ENCODE data around the gene TMPRSS9.

The TMPRSS9 gene

GRCh38 chr19:2427429-2428320, 67.6 kb downstream of the TMPRSS9 start, which contains the start of gene TIMM13:
TSS of gene TIMM13 (minus strand) at chr19:2427586. CDS start at chr19:2427533, 53 bp downstream.
- WGBS (ENCODE audit: insufficient coverage) = under 1% methylated on average over 64 of the region's 77 CpGs
- peak within 1 kb of the TSS; percentile 83 to 96 (median 87) for H3K4me3 ChIP-seq (ENCODE audit: control insufficient read depth in 1 of 7, extremely low read depth in 1 of 7, insufficient read depth in 4 of 7, low read depth in 2 of 7, low read length in 6 of 7)
- H3K9me3 ChIP-seq (ENCODE audit: control extremely low read depth in 1 of 5, control insufficient read depth in 4 of 5, insufficient read depth in 2 of 5, low read depth in 1 of 5, low read length in 4 of 5) = no peaks in the 10 kb centered on the region
- no peaks in the 10 kb centered on the region for H3K27me3 ChIP-seq (replicated peaks in 2 of 5; ENCODE audit: control insufficient read depth in 4 of 5, insufficient read depth in 5 of 5, low read length in 4 of 5)
- CTCF ChIA-PET = interaction anchor here (0.7 to 2.4 kb wide), 10 partner anchors 9 to 357 kb away, joined by 3 to 8 read pairs (median 4); no protein-coding TSS in a partner anchor
- POLR2A ChIA-PET = interaction anchor here (0.6 to 1.2 kb wide), 7 partner anchors 9 to 192 kb away, joined by 3 to 5 read pairs (median 3); partner anchors contain the start of genes PEAK3 and PLEKHJ1
- DNase-seq = peak; percentile 95 to 98 (median 97)
- peaks cover 2 to 52% (median 38%) of the 10 kb centered on the region in 4 experiments for H3K4me1 ChIP-seq (ENCODE audit: control extremely low read depth in 1 of 4, control insufficient read depth in 4 of 4, insufficient read depth in 4 of 4, low read length in 3 of 4)
- peak within 1 kb of the TSS; percentile 95 to 98 for H3K27ac ChIP-seq (ENCODE audit: insufficient read depth in 1 of 2, low read depth in 1 of 2, low read length in 2 of 2, poor library complexity in 1 of 2, severe bottlenecking in 2 of 2)
- peaks cover 0 to 52% (median 29%) of the 10 kb centered on the region in 4 experiments for H3K36me3 ChIP-seq (ENCODE audit: control insufficient read depth in 4 of 4, insufficient read depth in 4 of 4, low read length in 3 of 4)

- Histone ChIP-seq H3K27me3 (replicated peaks in 2 of 5; ENCODE audit: control insufficient read depth in 4 of 5, insufficient read depth in 5 of 5, low read length in 4 of 5) (no peaks in the 10 kb centered on the region), H3K27ac (ENCODE audit: insufficient read depth in 1 of 2, low read depth in 1 of 2, low read length in 2 of 2, poor library complexity in 1 of 2, severe bottlenecking in 2 of 2) (peak overlapping the region in 1 of 2 experiments; percentile 98), H3K9me3 (ENCODE audit: control extremely low read depth in 1 of 5, control insufficient read depth in 4 of 5, insufficient read depth in 2 of 5, low read depth in 1 of 5, low read length in 4 of 5) (no peaks in the 10 kb centered on the region), H3K36me3 (ENCODE audit: control insufficient read depth in 4 of 4, insufficient read depth in 4 of 4, low read length in 3 of 4) (peaks cover 0 to 52% (median 29%) of the 10 kb centered on the region in 4 experiments), H3K4me3 (ENCODE audit: control insufficient read depth in 1 of 7, extremely low read depth in 1 of 7, insufficient read depth in 4 of 7, low read depth in 2 of 7, low read length in 6 of 7) (peak overlapping the region in 3 of 7 experiments; percentile 87 to 93 (median 93)), H3K4me1 (ENCODE audit: control extremely low read depth in 1 of 4, control insufficient read depth in 4 of 4, insufficient read depth in 4 of 4, low read length in 3 of 4) (peaks cover 2 to 47% (median 36%) of the 10 kb centered on the region in 4 experiments)
- DNase-seq = peak in 2 of 3 donors; percentile 20 to 22
- WGBS (ENCODE audit: insufficient coverage) = 83% methylated on average over 23 of the region's 25 CpGs
- ChIA-PET POLR2A (interaction anchor here (0.7 to 1.2 kb wide), 6 partner anchors 8 to 192 kb away, joined by 3 to 5 read pairs (median 3); partner anchors contain the start of gene PLEKHJ1), CTCF (interaction anchor here (0.9 to 2.4 kb wide), 7 partner anchors 9 to 103 kb away, joined by 3 to 8 read pairs (median 4); no protein-coding TSS in a partner anchor)
These were observed 68.2 kb downstream of the TMPRSS9 start for GRCh38 chr19:2428321-2428690.

- CTCF ChIA-PET = interaction anchor here (0.9 to 2.4 kb wide), 5 partner anchors 8 to 35 kb away, joined by 4 to 8 read pairs (median 5); no protein-coding TSS in a partner anchor
- no peak for DNase-seq
- POLR2A ChIA-PET = interaction anchor here (1.0 kb wide), 1 partner anchor 193 kb away, joined by 4 read pairs; the partner anchor contains the start of gene PLEKHJ1
- Histone ChIP-seq H3K4me1 (ENCODE audit: control extremely low read depth in 1 of 4, control insufficient read depth in 4 of 4, insufficient read depth in 4 of 4, low read length in 3 of 4) (peaks cover 2 to 39% (median 30%) of the 10 kb centered on the region in 4 experiments), H3K36me3 (ENCODE audit: control insufficient read depth in 4 of 4, insufficient read depth in 4 of 4, low read length in 3 of 4) (peaks cover 0 to 52% (median 31%) of the 10 kb centered on the region in 4 experiments), H3K9me3 (ENCODE audit: control extremely low read depth in 1 of 5, control insufficient read depth in 4 of 5, insufficient read depth in 2 of 5, low read depth in 1 of 5, low read length in 4 of 5) (no peaks in the 10 kb centered on the region), H3K27ac (ENCODE audit: insufficient read depth in 1 of 2, low read depth in 1 of 2, low read length in 2 of 2, poor library complexity in 1 of 2, severe bottlenecking in 2 of 2) (no peak overlapping the region), H3K4me3 (ENCODE audit: control insufficient read depth in 1 of 7, extremely low read depth in 1 of 7, insufficient read depth in 4 of 7, low read depth in 2 of 7, low read length in 6 of 7) (no peak overlapping the region), H3K27me3 (replicated peaks in 2 of 5; ENCODE audit: control insufficient read depth in 4 of 5, insufficient read depth in 5 of 5, low read length in 4 of 5) (no peaks in the 10 kb centered on the region)
- 95% methylated on average over 31 of the region's 37 CpGs for WGBS (ENCODE audit: insufficient coverage)
These were observed 69.0 kb downstream of the TMPRSS9 start for GRCh38 chr19:2428756-2429711.

- no peak overlapping the region for H3K4me3 ChIP-seq (ENCODE audit: control insufficient read depth in 1 of 7, extremely low read depth in 1 of 7, insufficient read depth in 4 of 7, low read depth in 2 of 7, low read length in 6 of 7)
- no peak for DNase-seq
- WGBS (ENCODE audit: insufficient coverage) = 96% methylated on average over 25 of the region's 25 CpGs
- CTCF ChIA-PET = interaction anchor here (1.4 kb wide), 1 partner anchor 12 kb away, joined by 6 read pairs; no protein-coding TSS in a partner anchor
- POLR2A ChIA-PET = no interaction called here
- peaks cover 2 to 29% (median 25%) of the 10 kb centered on the region in 4 experiments for H3K4me1 ChIP-seq (ENCODE audit: control extremely low read depth in 1 of 4, control insufficient read depth in 4 of 4, insufficient read depth in 4 of 4, low read length in 3 of 4)
- peaks cover 2 to 62% (median 37%) of the 10 kb centered on the region in 4 experiments for H3K36me3 ChIP-seq (ENCODE audit: control insufficient read depth in 4 of 4, insufficient read depth in 4 of 4, low read length in 3 of 4)
- no peaks in the 10 kb centered on the region for H3K9me3 ChIP-seq (ENCODE audit: control extremely low read depth in 1 of 5, control insufficient read depth in 4 of 5, insufficient read depth in 2 of 5, low read depth in 1 of 5, low read length in 4 of 5)
- no peak overlapping the region for H3K27ac ChIP-seq (ENCODE audit: insufficient read depth in 1 of 2, low read depth in 1 of 2, low read length in 2 of 2, poor library complexity in 1 of 2, severe bottlenecking in 2 of 2)
- H3K27me3 ChIP-seq (replicated peaks in 2 of 5; ENCODE audit: control insufficient read depth in 4 of 5, insufficient read depth in 5 of 5, low read length in 4 of 5) = no peaks in the 10 kb centered on the region
These were observed 70.0 kb downstream of the TMPRSS9 start for GRCh38 chr19:2429917-2430535.

DNA sequence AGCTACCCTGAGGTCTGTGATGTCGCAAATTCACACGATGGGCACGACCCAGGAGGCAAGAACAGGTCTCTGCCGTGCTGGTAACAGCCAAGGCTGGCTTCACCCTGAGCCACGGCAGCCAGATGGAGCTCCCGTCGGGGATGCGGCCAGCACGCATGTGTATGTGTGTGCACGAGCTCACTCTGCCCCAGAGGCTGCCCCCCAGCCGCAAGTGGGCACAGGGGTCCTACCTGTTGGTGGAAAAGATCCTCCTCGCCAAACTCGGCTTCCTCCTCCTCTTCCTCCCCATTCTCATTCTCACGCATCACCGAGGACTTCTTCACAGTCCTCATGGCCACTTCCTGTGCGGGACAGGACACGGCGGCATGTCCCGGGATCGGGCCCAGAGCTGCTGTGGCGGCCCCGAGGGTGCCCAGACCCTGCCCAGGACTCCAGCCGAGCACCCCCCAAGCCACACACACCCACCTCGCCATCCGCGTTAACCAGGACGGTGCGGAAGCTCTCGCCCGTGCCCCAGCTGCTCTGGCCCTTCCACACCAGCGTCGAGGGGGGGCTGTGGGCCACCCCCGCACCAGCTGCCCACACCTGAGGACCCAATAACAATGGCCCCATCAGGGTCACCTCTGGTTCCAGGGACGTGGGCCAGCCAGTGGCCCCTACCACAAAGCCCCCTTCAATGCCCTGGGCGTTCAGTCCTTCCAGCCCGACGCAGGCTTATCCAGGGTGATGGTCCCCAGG, 71.4 kb downstream of the TMPRSS9 start:
- Histone ChIP-seq H3K9me3 (ENCODE audit: control extremely low read depth in 1 of 5, control insufficient read depth in 4 of 5, insufficient read depth in 2 of 5, low read depth in 1 of 5, low read length in 4 of 5) (no peaks in the 10 kb centered on the region), H3K4me3 (ENCODE audit: control insufficient read depth in 1 of 7, extremely low read depth in 1 of 7, insufficient read depth in 4 of 7, low read depth in 2 of 7, low read length in 6 of 7) (no peak overlapping the region), H3K4me1 (ENCODE audit: control extremely low read depth in 1 of 4, control insufficient read depth in 4 of 4, insufficient read depth in 4 of 4, low read length in 3 of 4) (peaks cover 2 to 17% (median 15%) of the 10 kb centered on the region in 4 experiments), H3K27ac (ENCODE audit: insufficient read depth in 1 of 2, low read depth in 1 of 2, low read length in 2 of 2, poor library complexity in 1 of 2, severe bottlenecking in 2 of 2) (peak overlapping the region in 1 of 2 experiments; percentile 25), H3K27me3 (replicated peaks in 2 of 5; ENCODE audit: control insufficient read depth in 4 of 5, insufficient read depth in 5 of 5, low read length in 4 of 5) (no peaks in the 10 kb centered on the region), H3K36me3 (ENCODE audit: control insufficient read depth in 4 of 4, insufficient read depth in 4 of 4, low read length in 3 of 4) (peaks cover 2 to 56% (median 37%) of the 10 kb centered on the region in 4 experiments)
- ChIA-PET POLR2A (no interaction called here), CTCF (no interaction called here)
- WGBS (ENCODE audit: insufficient coverage) = 96% methylated on average over 35 of the region's 37 CpGs
- DNase-seq = no peak

Measured in common myeloid progenitor, CD34-positive (primary cell).